Right hindlimb (tissue), 1 donor: ENCODE results near the gene DUSP12.

Experiments
- DNase-seq: peaks from one replicate; pipeline ENCODE4 v3.0.0-alpha.2; 2018

The DUSP12 gene

GRCh38 chr1:161770250-161770649 lies 20.7 kb downstream of the DUSP12 start:
- DNase-seq = no peak

DNA sequence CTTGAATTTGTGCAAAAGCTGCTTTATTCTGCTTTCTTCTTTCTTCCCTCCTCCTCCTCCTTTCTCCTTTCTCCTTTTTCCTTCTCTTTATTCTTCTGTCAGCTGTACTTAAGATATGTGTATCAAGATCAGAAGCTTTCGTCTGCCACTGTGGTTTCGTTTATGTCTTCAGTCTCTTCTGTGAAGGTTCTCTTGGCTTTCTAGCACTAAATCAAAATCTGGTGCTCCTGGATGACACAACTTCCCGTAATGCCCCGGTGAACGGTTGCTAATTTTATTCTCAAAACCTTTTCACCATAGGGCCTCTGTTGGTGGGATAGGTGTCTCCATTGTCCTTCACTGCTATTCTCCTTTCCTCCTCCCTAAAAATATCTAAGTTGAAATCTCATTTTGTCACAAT lies 21.6 kb downstream of the DUSP12 start:
- DNase-seq = no peak

DNA sequence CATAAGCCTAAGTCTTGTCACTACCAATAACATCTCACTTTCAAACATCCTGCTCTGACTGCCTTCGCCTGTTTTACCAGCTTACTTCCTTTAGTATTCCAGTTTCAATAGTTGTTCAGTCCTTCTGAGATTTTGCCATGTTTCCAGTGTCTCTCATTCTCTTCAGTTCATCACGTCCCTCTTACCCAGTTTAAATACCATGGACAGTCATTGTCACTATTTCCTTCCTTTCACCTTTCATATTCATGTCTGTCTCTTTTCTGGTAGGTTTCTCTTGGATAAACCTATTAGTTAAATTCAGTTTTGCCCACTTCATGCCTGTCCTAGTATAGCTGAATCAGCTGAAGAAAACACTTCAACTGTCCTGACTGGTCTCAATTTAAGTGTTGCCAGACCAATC lies 22.4 kb downstream of the DUSP12 start:
- no peak for DNase-seq

DNA sequence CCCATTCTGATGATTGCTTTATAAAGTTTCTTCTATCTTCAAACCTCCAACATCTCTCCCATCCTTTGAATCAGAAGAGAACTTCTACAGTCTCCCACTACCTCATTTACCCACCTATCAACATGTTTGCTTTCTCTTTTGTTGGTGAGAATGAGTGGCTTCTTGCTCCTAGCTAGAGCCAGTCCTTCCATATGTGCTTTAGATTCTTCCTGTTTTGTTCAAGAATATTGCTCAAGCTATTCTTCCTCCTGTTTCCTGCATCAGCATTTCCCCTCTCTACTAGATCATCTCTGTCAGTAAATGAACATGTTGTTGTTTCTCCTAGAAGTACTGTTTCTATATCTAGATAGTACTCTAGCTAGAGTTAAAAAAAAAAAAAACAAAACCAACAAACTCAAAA lies 22.8 kb downstream of the DUSP12 start:
- no peak for DNase-seq

DNA sequence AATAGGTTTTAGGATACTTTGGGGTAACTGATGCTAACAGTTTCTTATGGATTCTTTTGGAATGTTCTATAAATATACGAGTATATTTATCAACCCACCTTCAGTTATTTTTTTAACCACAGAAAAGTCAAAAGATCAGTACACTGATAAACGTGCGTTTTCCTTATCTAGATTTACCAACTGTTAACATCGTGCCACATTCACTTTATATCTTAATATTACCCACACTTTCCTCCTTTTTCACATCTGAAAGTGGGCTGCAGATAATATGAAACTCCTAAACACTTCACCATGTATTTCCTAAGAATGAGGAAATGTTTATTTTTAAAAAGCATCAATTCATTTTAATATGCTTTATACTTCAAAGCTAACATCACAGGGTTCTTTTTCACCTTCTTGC lies 24.2 kb downstream of the DUSP12 start:
- DNase-seq = no peak

- DNase-seq = no peak
Observed at GRCh38 chr1:161777261-161777660, 27.7 kb downstream of the DUSP12 start.

GRCh38 chr1:161778522-161778921 lies 28.9 kb downstream of the DUSP12 start:
- no peak for DNase-seq

DNA sequence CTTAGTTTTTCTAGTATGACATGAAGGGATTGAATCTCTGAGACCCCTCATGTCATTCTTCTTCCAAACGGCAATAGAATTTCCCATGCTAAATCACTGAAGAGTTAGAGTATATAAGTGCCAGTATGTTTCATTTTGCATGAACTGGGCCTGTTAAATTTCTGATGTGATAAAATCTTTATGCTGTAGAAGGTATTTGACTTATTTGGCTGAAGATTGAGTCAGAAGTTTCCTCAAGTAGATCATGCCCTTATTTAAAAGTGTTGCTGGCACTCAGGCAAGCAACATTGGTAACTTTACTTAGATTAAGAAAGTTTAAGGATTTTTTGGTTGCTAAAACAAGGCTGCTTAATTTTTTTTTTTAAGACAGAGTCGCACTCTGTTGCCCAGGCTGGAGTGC lies 29.8 kb downstream of the DUSP12 start:
- DNase-seq = no peak

DNA sequence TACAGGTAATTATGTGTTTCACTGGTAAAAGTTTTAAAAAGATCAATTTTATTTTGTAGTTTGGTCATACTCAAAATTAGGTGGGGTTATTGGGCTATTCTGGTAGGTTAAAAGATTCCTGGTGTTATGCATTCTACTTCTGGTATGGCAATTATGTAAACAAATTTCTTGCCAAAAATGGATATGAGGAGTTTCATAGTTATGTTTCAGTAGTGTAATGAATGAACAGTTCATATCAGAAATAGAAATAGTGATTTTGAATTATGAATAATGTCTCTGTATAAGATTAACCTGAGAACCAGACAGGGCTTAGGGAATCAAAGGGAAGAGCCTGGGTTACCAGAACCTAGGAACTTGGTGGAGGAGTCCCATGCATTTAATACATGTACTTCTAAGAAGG lies 32.4 kb downstream of the DUSP12 start:
- DNase-seq = no peak

DNA sequence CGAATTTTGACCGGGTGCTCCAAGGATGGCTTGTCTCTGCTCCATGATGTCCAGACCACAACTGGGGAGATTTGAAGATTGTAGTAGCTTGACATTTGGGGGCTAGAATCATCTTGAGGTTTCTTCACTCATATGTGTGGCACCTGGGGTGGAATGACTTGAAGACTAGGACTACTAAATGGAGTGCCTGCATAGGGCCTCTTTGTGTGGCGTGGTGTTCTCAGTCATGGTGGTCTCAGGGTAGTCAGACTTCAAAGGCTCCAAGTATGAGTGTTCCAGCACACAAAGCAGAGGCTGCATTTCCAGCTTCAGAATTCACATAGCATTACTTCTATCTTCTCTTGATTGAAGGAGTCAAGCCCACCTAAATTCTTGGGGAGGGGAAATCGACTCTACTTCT lies 33.3 kb downstream of the DUSP12 start:
- no peak for DNase-seq

DNA sequence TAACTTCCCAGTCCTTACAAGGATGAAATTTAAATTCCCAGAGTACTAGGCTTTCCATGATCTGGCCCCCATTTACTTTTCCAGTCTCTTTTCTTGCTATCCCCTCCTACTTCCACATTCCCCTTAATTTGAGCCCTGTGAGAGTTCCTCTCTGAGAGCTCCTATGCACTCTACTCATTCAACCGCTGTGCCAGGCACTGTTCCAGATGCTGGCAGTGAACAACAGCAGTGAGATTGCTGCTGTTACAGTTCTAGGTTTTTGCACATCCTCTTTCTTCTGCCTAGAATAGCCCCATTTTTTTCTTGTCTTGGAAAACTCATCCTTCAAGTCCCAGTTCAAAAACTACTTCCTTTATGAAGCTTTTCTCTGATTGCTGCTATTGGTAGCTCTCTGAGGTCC lies 35.4 kb downstream of the DUSP12 start:
- DNase-seq = no peak

- no peak for DNase-seq
Observed at GRCh38 chr1:161787355-161787754, 37.8 kb downstream of the DUSP12 start.

DNA sequence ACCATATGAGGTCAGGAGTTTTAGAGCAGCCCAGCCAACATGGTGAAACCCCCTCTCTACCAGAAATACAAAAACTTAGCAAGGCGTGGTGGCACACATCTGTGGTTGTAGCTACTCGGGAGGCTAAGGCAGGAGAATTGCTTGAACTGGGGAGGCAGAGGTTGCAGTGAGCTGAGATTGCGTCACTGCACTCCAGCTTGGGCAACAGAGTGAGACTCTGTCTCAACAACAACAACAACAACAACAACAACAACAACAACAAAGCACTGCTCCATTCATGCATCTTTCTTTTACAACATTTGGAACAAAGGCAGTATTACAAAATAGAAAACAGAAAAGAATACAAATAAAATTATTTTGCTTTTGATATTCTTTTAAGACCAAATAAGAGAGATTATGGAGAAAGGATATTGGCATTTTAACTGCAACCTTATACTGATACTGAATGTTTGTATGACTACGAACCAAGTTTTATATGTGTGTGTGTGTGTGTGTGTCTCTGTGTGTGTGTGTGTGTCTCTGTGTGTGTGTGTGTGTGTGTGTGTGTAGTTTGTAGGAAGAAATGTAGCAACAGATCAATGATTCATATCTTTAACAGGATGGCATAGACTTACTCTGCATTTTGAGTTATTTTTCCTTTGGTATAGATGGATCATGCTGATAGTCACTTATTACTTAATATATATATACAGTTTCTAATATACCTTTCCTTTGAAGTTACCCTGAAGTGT lies 41.2 kb downstream of the DUSP12 start:
- DNase-seq = no peak

- no peak for DNase-seq
Observed at GRCh38 chr1:161791904-161792655, 42.5 kb downstream of the DUSP12 start.

- DNase-seq = no peak
Observed at GRCh38 chr1:161792740-161793139, 43.2 kb downstream of the DUSP12 start.

- no peak for DNase-seq
Observed at GRCh38 chr1:161799792-161800191, 50.2 kb downstream of the DUSP12 start.

DNA sequence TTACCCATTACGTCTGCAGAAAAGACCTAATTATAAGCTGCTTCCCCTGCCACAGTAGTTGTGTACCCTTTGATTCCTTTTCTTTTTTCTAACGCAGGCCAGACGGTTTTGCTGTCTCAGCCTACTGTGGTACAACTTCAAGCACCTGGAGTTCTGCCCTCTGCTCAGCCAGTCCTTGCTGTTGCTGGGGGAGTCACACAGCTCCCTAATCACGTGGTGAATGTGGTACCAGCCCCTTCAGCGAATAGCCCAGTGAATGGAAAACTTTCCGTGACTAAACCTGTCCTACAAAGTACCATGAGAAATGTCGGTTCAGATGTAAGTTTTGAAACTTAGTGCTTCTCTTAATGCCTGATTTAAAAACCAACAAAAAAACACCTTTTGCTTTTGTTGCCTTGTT lies 52.4 kb downstream of the DUSP12 start:
- DNase-seq = peak; percentile 34

DNA sequence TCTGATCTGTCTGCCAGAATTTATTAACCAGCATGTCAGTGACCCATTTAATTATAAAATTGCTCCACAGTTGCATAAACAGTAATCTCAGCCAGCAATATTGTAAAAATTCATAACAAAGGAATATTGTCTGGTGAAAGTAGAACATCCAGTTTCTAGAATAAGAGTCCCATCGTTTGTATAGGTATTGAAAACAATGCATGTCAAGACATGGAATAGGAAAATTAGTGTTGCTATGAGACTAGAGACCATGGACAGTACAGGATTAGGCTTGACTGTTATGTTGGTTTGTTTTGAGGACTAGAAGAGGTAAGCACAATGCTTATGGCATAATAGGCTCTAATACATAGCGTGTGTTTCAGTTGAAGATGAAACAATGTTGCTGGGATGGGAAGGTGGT lies 53.6 kb downstream of the DUSP12 start:
- no peak for DNase-seq

- no peak for DNase-seq
Observed at GRCh38 chr1:161805399-161806197, 56.0 kb downstream of the DUSP12 start.
